ENCODE measurements around the gene LMX1A. TPM values are rescaled to one million over a fixed set of nuclear protein-coding genes. Genes with fewer than 3 reads are reported as not detected.

The LMX1A gene
- total and polyA plus RNA-seq, 2 of the 13 experiments (the other 11 are each of a cell fraction or from before 2014, with no cell fraction given): 0.07 TPM; not detected in 1

GRCh38 chr1:165218731-165219130 is 137.8 kb downstream of the LMX1A start (continued):
- TF ChIP-seq ZNF687 (CRISPR knock-in tag; IDR thresholded peaks at IDR 0.05) (no peak), HOXD1 (CRISPR knock-in tag; IDR thresholded peaks at IDR 0.05) (no peak), MAFG (CRISPR knock-in tag; IDR thresholded peaks at IDR 0.05) (no peak), NFKBIZ (CRISPR knock-in tag; IDR thresholded peaks at IDR 0.05) (no peak), HNF1B (CRISPR knock-in tag; IDR thresholded peaks at IDR 0.05) (no peak)
- TF ChIP-seq, protein P1, sequence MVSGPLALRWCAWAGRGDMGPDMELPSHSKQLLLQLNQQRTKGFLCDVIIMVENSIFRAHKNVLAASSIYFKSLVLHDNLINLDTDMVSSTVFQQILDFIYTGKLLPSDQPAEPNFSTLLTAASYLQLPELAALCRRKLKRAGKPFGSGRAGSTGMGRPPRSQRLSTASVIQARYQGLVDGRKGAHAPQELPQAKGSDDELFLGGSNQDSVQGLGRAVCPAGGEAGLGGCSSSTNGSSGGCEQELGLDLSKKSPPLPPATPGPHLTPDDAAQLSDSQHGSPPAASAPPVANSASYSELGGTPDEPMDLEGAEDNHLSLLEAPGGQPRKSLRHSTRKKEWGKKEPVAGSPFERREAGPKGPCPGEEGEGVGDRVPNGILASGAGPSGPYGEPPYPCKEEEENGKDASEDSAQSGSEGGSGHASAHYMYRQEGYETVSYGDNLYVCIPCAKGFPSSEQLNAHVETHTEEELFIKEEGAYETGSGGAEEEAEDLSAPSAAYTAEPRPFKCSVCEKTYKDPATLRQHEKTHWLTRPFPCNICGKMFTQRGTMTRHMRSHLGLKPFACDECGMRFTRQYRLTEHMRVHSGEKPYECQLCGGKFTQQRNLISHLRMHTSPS (CRISPR knock-in tag; IDR thresholded peaks at IDR 0.05; ENCODE audit: low read depth): no peak
